Lung (tissue), 12 donors: ENCODE measurements around the gene IL7R. TPM values are rescaled to one million over a fixed set of nuclear protein-coding genes. Genes with fewer than 3 reads are reported as not detected.

Experiments
- ATAC-seq: fragments of 200-7000 bp; cut with Tn5 transposase; one replicate; pipeline ENCODE4 v1.9.1; 2020; ENCODE audit warnings: moderate number of reproducible peaks; ENCODE audit not compliant: insufficient read depth, low FRiP score
- DNase-seq, 3 donors: peaks; one replicate each; pipeline ENCODE4 v3.0.0-alpha.2; 2013 to 2017
- H3K27ac ChIP-seq, 2 donors: one replicate each; pipeline ENCODE4 v1.5.1; 2013; ENCODE audit warnings: mild to moderate bottlenecking in 2 of 2, moderate library complexity in 2 of 2, control low read depth in 1 of 2, inconsistent platforms in 1 of 2, low read depth in 1 of 2, low read length in 1 of 2
- H3K27me3 ChIP-seq, 3 donors: one replicate each; pipeline ENCODE4 v1.5.1; 2013; ENCODE audit warnings: low read length in 2 of 3; ENCODE audit not compliant: control insufficient read depth in 3 of 3, insufficient read depth in 3 of 3
- H3K36me3 ChIP-seq, 4 donors: one replicate each; pipeline ENCODE4 v1.5.1; 2013; ENCODE audit warnings: low read length in 4 of 4, mild to moderate bottlenecking in 1 of 4, moderate library complexity in 1 of 4; ENCODE audit not compliant: control insufficient read depth in 4 of 4, insufficient read depth in 4 of 4
- H3K4me1 ChIP-seq, 5 donors: one replicate each; pipeline ENCODE4 v1.5.1; 2013; ENCODE audit warnings: low read length in 5 of 5, mild to moderate bottlenecking in 2 of 5, moderate library complexity in 1 of 5; ENCODE audit not compliant: control insufficient read depth in 5 of 5, insufficient read depth in 5 of 5
- H3K4me3 ChIP-seq: one replicate; pipeline ENCODE4 v1.5.1; 2013; ENCODE audit warnings: mild to moderate bottlenecking, control low read depth, moderate library complexity
- H3K9ac ChIP-seq, 2 donors: one replicate each; pipeline ENCODE4 v1.5.1; 2013; ENCODE audit warnings: low read length in 2 of 2, control low read depth in 1 of 2; ENCODE audit not compliant: insufficient read depth in 1 of 2
- H3K9me3 ChIP-seq, 4 donors: one replicate each; pipeline ENCODE4 v1.5.1; 2013; ENCODE audit warnings: low read length in 3 of 4, mild to moderate bottlenecking in 1 of 4, moderate library complexity in 1 of 4; ENCODE audit not compliant: control insufficient read depth in 4 of 4, insufficient read depth in 3 of 4
- CTCF ChIP-seq: IDR thresholded peaks from 2 replicates; pipeline ENCODE4 v1.5.1; 2012; ENCODE audit warnings: mild to moderate bottlenecking; ENCODE audit errors: control extremely low read depth, extremely low read depth
- WGBS, 2 donors: extraction: QIAGEN DNeasy Blood & Tissue Kit; methylation state at CpG; one replicate each; pipeline ENCODE4 v1.1.7; 2013; 5-methylcytosine and 5-hydroxymethylcytosine counted together
- polyA plus RNA-seq, 2 donors: library from polyadenylated mRNA; stranded (reverse); fragments of 200-250 nt; gene quantifications; one replicate each; pipeline ENCODE4 v1.2.1, GENCODE V29; 2013
- total RNA-seq, 2 donors: library from RNA; depleted of rRNA in 1 of 2; stranded (reverse); fragments of >200 nt in 1 of 2; gene quantifications; one replicate each; pipeline ENCODE4 v1.2.1, GENCODE V29; 2014 to 2021
- donor health status: control.
- donor health status: control.
- donor health status: Bipolar disorder and iron deficiency.
- donor health status: healthy.
- donor health status: DM: yes; HTN: yes; CAD: no.

The IL7R gene
- total and polyA plus RNA-seq, 4 donors: 10.9 to 120 (median 67.7) TPM

GRCh38 chr5:35904443-35905132 is 47.9 kb downstream of the IL7R start:
- no peaks in the 10 kb centered on the region for H3K27me3 ChIP-seq
- no peak overlapping the region for H3K9ac ChIP-seq
- DNase-seq (no peak), ATAC-seq (no peak)
- WGBS, 2 donors: 81 to 85% methylated on average over 11 of the region's 11 CpGs
- TF ChIP-seq CTCF: no peak
- H3K9me3 ChIP-seq: peaks cover 0 to 2% (median 0%) of the 10 kb centered on the region in 4 donors
- H3K4me1 ChIP-seq: no peaks in the 10 kb centered on the region
- H3K36me3 ChIP-seq: no peaks in the 10 kb centered on the region
- H3K4me3 ChIP-seq: no peak overlapping the region
- no peak overlapping the region for H3K27ac ChIP-seq

GRCh38 chr5:35908228-35908627 is 51.5 kb downstream of the IL7R start:
- 22 to 46% methylated on average over 1 of the region's 1 CpG for WGBS, 2 donors
- no peak for TF ChIP-seq CTCF

GRCh38 chr5:35908814-35909213 is 52.1 kb downstream of the IL7R start:
- no peaks in the 10 kb centered on the region for H3K4me1 ChIP-seq

More at GRCh38 chr5:35908228-35908627, 51.5 kb downstream of the IL7R start:
- H3K27ac ChIP-seq: no peak overlapping the region
- no peak overlapping the region for H3K9ac ChIP-seq
- no peak overlapping the region for H3K4me3 ChIP-seq
- H3K36me3 ChIP-seq: no peaks in the 10 kb centered on the region
- peaks cover 0 to 7% (median 0%) of the 10 kb centered on the region in 4 donors for H3K9me3 ChIP-seq
- DNase-seq: no peak
- H3K4me1 ChIP-seq: no peaks in the 10 kb centered on the region
- no peak for ATAC-seq
- no peaks in the 10 kb centered on the region for H3K27me3 ChIP-seq

More at GRCh38 chr5:35908814-35909213, 52.1 kb downstream of the IL7R start:
- DNase-seq: no peak
- H3K27ac ChIP-seq: no peak overlapping the region
- H3K36me3 ChIP-seq: no peaks in the 10 kb centered on the region
- H3K27me3 ChIP-seq: no peaks in the 10 kb centered on the region
- ATAC-seq: no peak
- no peak overlapping the region for H3K9ac ChIP-seq
- no peak overlapping the region for H3K4me3 ChIP-seq
- H3K9me3 ChIP-seq: peaks cover 0 to 7% (median 0%) of the 10 kb centered on the region in 4 donors
- no peak for TF ChIP-seq CTCF
